ENCODE data around the gene ZNF385B. TPM values are rescaled to one million over a fixed set of nuclear protein-coding genes. Genes with fewer than 3 reads are reported as not detected.

Gene ZNF385B
- total RNA-seq, 1 experiment from 2014 or later: 9.3 TPM

GRCh38 chr2:179712825-179713224, 148.6 kb downstream of the ZNF385B start:
- no peak for ATAC-seq
- H4K20me1 ChIP-seq (ENCODE audit: insufficient read depth): no peaks in the 10 kb centered on the region
- ChIA-PET POLR2A (no interaction called here), RAD21 (ENCODE audit: low non-redundant PET in 1 of 2, low total read pairs in 2 of 2, uncharacterized antibody in 2 of 2, unreplicated experiment in 2 of 2) (no interaction called here), CTCF (no interaction called here)
- no peaks in the 10 kb centered on the region for H3K9me3 ChIP-seq (ENCODE audit: control insufficient read depth in 1 of 2, insufficient read depth in 1 of 2, low read depth in 1 of 2, low read length in 2 of 2)
- no peak overlapping the region for H3K27ac ChIP-seq (ENCODE audit: low read depth, low read length)
- TF ChIP-seq ZBTB33 (IDR thresholded peaks at IDR 0.05; ENCODE audit: extremely low read depth, insufficient replicate concordance, low read length) (no peak), MAX (IDR thresholded peaks at IDR 0.05) (no peak), YY1 (IDR thresholded peaks at IDR 0.05; ENCODE audit: extremely low read depth, insufficient replicate concordance, low read depth, low read length) (no peak), CEBPB (IDR thresholded peaks at IDR 0.05; ENCODE audit: low read depth) (no peak), EZH2 (IDR thresholded peaks at IDR 0.05) (no peak), RAD21 (IDR thresholded peaks at IDR 0.05; ENCODE audit: low read depth) (no peak), FOSL1 (IDR thresholded peaks at IDR 0.05; ENCODE audit: low read depth) (no peak), REST (IDR thresholded peaks at IDR 0.05; ENCODE audit: low read depth) (no peak), CTCF (IDR thresholded peaks at IDR 0.05 in 2 of 3, conservative IDR thresholded peaks at IDR 0.05 in 1 of 3; ENCODE audit: borderline replicate concordance in 1 of 3, insufficient read depth in 1 of 3, low read depth in 2 of 3, low read length in 2 of 3) (no peak), ELF1 (IDR thresholded peaks at IDR 0.05; ENCODE audit: borderline replicate concordance, low read depth) (no peak), JUND (IDR thresholded peaks at IDR 0.05) (no peak), EZH2phosphoT487 (IDR thresholded peaks at IDR 0.05; ENCODE audit: borderline replicate concordance) (no peak), POLR2AphosphoS5 (IDR thresholded peaks at IDR 0.05; ENCODE audit: low read depth, low read length) (no peak), SRF (IDR thresholded peaks at IDR 0.05; ENCODE audit: low read depth) (no peak), EGR1 (IDR thresholded peaks at IDR 0.05; ENCODE audit: low read depth) (no peak)
- H3K4me2 ChIP-seq (ENCODE audit: low read length): no peak overlapping the region
- BruUV-seq (replicated peaks): no TSS peak
- H3K9me2 ChIP-seq (ENCODE audit: insufficient read depth): no peaks in the 10 kb centered on the region
- H3K9ac ChIP-seq (ENCODE audit: low read length): no peak overlapping the region
- no peaks in the 10 kb centered on the region for H3K4me1 ChIP-seq (ENCODE audit: control insufficient read depth in 1 of 2, insufficient read depth in 2 of 2, low read length in 2 of 2)
- intact Hi-C loops (cut with micrococcal nuclease): no loop called here
- no peaks in the 10 kb centered on the region for H3K79me2 ChIP-seq (ENCODE audit: insufficient read depth, low read length)
- no peaks in the 10 kb centered on the region for H3K27me3 ChIP-seq (ENCODE audit: insufficient read depth, low read length)
- H3K36me3 ChIP-seq (ENCODE audit: control insufficient read depth in 1 of 2, insufficient read depth in 2 of 2, low read length in 2 of 2): no peaks in the 10 kb centered on the region
- no peak for DNase-seq (ENCODE audit: low read depth, low spot score)
- no peak overlapping the region for H3K4me3 ChIP-seq (replicated peaks in 1 of 2; ENCODE audit: low read depth in 1 of 2, low read length in 2 of 2)
- no peak overlapping the region for H2AFZ ChIP-seq (ENCODE audit: low read depth, low read length, poor library complexity, severe bottlenecking)

Data from HCT116 (cell line).